COLO829 (cell line): ENCODE results near the gene CRBN.

Experiments
- DNase-seq: peaks from one replicate; pipeline ENCODE4 v3.0.0; 2012; ENCODE audit warnings: low spot score

The CRBN gene

GRCh38 chr3:3179407-3180094 is at the start of gene CRBN:
CRBN (minus strand) TSS chr3:3179691; CDS start chr3:3179687, 4 bp downstream.
- DNase-seq = peak; percentile 79

GRCh38 chr3:3227640-3228039 is 48.1 kb upstream of the CRBN start:
- DNase-seq = no peak

GRCh38 chr3:3221528-3221927 is 42.0 kb upstream of the CRBN start:
- DNase-seq = no peak

GRCh38 chr3:3216401-3216800 is 36.9 kb upstream of the CRBN start:
- no peak for DNase-seq

GRCh38 chr3:3212781-3213440 is 33.4 kb upstream of the CRBN start:
- no peak for DNase-seq

DNA sequence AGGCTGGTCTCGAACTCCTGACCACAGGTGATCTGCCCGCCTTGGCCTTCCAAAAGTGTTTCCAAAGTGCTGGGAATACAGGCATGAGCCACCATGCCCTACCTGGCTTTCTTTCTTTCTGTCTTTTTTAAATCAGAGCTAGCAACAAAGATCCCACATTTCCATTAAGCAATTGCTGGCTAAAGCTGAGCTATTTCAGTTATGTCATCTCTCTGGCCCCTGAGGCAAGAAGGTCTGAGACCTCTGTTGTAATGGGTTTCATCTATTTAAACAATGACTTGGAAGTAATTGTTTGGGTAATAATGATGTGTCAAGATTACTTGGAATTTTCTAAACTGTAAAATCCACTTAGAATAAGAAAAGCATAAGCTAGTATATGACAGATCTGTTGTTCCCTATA is 30.2 kb upstream of the CRBN start:
- DNase-seq = no peak

- no peak for DNase-seq
Observed at GRCh38 chr3:3209057-3209456, 29.6 kb upstream of the CRBN start.

- DNase-seq = no peak
Observed at GRCh38 chr3:3201611-3202010, 22.1 kb upstream of the CRBN start.

- peak; percentile 34 for DNase-seq
Observed at GRCh38 chr3:3200632-3201212, 21.2 kb upstream of the CRBN start.

DNA sequence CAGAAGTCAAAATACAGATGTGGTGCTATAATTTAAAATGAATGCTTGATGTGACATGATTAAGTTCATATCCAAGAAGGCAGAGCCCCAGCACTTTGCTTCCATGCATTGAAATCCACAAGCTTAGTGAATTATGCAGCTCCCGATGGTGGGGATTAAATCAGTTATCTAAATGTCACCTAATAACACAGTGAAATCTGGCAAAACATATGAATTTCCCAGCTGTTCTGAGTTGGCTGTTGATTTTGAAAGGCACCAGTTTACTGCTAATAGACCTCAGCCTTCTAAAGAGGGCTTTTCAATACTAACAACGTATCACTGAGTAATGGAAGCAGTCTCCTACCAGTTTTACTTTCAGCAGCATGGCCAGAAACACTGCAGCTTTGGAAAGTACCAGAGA is 19.8 kb upstream of the CRBN start:
- no peak for DNase-seq

- DNase-seq = peak; percentile 32
Observed at GRCh38 chr3:3196148-3196861, 16.8 kb upstream of the CRBN start.

- DNase-seq = no peak
Observed at GRCh38 chr3:3194861-3195260, 15.4 kb upstream of the CRBN start.

DNA sequence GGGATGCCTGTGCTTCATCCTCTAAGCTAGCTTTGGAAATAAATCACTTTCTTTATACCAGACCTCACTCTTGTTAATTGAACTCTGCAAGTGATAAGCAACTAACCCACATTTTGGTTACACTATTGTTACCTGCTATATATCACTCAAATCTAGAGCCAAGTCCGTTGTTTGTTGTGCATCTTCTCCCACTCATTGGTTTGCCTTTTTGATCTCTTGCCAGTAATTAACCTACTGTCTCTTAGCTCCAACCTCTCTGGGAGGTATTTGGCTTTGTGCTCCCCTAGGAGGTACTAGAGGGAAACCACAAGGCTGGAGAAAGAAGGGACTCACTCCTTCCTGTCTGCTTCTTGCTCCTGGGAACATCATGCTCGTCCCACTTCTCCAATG is 12.8 kb upstream of the CRBN start:
- no peak for DNase-seq

DNA sequence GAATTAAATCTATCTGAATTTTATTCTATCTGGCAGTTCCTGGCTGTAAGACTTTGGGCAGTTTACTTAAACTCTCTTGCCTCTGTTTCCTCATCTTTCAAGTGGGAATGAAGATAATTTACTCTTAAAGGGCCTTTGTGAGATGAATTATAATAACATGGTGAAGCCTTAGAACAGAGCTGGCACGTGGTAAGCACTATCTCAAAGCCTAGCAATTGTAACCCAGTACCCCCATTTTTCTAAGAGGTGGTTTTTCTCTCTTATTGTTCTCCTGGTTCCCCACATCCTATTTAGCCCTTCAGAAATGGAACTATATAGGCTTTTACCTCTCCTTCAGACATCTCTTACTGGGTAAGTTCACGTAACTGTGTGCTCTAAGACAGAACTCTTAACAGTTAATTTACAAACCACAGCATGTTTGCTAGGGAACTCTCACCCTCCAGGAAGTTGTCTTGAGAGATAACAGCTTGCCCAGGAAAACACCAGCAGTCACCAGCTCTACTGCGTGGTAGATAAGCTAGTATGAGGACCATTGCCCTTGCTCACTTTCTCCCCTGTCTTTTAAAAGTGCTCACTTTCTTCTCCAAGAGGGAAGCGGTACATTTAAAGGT is 12.3 kb upstream of the CRBN start:
- DNase-seq = no peak

DNA sequence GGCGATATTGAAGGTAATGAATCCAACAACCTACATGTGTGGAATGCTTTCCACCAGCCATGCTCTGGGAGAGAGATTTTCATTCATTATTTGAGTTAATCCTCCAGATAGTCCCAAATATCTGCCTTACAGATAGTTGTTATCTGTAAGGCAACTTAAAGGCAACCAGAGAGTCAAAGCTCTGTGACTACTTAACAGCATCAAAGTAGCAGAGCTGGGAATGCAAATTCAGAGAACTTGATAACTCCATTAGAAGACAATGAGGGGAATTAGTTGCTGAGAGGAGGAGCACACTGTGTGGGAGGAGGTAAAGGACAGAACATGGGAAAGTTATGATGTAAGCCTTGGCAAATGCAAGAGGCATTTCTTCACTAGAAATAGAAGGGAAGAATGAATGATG is 10.5 kb upstream of the CRBN start:
- no peak for DNase-seq

- no peak for DNase-seq
Observed at GRCh38 chr3:3189102-3189727, 9.7 kb upstream of the CRBN start.

DNA sequence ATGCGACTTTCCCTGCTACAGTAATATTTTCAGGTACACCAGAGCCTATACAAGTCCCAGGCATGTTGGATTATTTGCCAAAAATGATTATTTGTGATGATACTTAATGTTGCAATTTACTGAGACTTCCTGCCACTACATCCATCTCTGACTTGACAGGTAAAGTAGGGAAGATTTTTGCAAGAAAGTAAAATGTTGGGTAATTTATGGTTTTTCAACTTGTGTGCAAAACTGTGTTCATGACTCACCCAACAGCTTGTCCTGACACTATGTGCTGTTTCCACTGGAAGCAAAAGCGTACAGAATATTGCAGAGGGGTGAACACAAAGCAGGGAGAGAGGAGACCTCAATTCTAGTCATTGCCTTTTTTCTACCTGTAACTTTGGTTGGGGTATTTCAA is 5.4 kb upstream of the CRBN start:
- DNase-seq = no peak

- DNase-seq = no peak
Observed at GRCh38 chr3:3180456-3180855, 965 bp upstream of the CRBN start.

DNA sequence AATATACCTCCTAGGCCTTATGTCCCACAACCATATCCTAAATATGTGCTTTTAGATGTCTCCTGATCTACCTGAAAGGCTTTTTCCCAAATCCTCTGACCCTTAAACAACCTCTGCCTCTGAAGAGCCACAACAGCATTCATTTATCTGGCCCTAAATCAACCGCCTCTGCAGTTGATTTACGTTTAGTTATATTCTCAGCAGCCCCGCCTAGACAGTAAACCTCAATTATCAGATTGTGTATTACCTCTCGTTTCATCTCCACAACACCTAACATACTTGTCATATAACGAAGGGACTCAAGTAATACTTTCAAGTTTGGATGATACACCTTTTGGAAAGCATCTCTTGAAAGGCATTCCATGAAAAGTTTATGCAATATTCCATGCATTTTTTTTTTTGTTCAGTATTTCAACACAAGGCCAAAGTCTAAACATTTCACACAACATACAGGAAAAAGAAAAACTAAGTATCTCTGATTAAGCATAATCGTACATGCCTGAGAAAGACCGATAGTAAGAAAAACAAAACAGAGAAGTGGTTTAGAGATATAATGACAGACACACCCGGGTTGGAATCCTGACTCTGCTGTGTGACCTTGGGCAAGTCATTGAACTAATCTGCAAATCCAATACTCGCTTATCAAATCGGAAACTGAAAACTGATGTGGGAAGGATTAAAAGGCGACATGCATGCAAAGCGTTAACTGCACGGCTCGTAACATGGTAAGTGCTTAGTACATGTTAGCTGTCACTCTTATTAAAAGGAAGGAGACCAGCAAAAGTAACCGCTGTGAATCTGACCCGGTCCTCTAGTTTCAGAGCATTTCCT is 778 bp downstream of the CRBN start:
- no peak for DNase-seq

DNA sequence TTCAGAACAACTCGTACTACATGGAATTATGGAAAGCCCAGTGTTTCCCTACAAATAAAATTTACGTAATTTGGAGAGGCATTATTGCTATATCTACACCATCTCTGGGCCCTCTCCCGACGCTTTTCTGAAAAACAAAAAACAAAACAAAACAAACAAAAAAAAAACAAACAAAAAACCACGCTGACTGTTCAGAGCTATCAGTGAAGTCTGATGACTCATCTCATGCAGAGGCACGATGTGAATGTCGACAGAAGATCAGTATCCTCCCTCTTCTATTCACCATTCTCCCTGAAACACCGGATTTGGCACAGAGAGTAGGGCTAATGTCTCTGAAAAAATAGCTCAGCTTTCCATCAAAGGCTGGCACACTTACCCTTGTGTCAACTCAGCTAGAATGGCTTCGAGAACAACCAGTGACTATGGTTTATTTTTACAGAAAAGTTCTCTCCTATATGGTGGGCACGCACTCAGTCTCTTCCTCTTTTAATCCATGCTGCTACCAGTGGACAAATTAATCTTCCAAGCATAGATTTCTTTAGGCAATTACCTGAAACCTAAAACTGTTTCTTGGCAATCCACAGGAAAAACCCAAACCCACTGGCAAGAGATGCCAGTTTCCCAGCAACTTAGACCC is 1.5 kb downstream of the CRBN start:
- DNase-seq = peak; percentile 49

DNA sequence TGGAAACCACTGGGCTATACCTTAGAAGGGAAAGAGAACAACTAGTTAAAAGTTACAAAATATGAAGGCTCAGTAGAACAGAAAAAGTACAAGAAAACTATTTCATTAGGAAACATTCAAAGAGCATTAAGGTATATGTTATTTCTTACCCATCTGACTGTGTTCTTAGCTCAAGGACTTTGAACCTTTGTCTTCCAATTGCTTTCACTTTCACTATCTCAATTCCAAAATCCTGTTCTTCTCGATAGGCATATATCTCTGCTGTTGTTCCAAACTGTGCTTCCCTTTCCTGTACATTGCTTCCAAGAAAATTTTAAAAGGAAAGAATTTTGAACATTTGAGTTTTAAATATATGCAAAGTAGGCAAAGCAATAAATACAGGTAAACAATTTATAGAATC is 6.9 kb downstream of the CRBN start:
- no peak for DNase-seq
